ENCODE data around the gene GOLGA6L10.
"Not testable (repeated sequence)": the region's sequence is repeated elsewhere in the genome, so short reads cannot be mapped to it uniquely, and the experiment has no call there.

Gene GOLGA6L10

DNA sequence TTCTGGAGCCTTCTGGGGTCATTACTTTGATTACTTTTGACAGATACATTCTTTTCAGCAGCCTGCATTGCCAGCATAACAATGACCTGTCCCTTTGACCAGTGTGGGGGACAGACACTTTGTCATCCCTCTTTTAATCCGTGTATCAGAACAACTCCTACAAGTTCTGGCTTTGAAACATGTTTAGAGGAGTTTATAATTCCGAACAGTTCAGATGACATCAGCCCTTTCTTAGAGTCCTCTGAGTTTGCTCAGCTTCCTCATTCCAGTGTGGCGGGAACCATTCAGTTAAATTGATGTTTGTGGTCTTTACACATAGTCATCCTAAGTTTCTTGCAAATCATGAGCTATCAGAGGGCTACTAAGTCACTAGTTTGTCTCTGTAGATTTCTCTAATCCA lies 13.5 kb upstream of the GOLGA6L10 start:
- not testable (repeated sequence) for H3K27me3 ChIP-seq (replicated peaks; ENCODE audit: insufficient read depth, low read length); H4K20me1 ChIP-seq (ENCODE audit: insufficient read depth, low read length); H3K9me2 ChIP-seq (replicated peaks; ENCODE audit: insufficient read depth, low read length); H3K36me3 ChIP-seq (replicated peaks; ENCODE audit: insufficient read depth, low read length); H3F3A ChIP-seq (ENCODE audit: insufficient read depth, low read length); DNase-seq; H3K4me2 ChIP-seq (ENCODE audit: low read depth, low read length); H3K27ac ChIP-seq (ENCODE audit: low read length); H3K4me3 ChIP-seq (ENCODE audit: low read length); H3K9ac ChIP-seq (ENCODE audit: low read length); H2AFZ ChIP-seq (ENCODE audit: low read length); H3K79me2 ChIP-seq (ENCODE audit: low read length); H3K9me3 ChIP-seq (replicated peaks; ENCODE audit: insufficient read depth, low read length); H3K4me1 ChIP-seq (ENCODE audit: low read length)

DNA sequence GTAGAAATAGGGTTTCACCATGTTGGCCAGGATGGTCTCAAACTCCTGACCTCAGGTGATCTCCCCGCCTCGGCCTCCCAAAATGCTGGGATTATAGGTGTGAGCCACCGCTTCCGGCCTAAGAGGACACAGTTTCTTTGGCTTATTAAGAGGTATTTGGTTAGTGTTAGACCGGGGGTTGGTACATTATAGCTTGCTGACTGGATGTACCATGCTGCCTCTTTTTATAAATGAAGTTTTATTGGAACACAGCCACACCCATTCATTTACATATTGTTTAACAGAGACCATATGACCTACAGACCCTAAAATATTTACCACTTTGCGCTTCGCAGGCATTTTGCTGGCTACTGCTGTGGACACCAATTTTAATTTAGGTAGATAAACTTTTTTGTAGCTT lies 11.3 kb upstream of the GOLGA6L10 start:
- H3K4me2 ChIP-seq (ENCODE audit: low read depth, low read length); H3K4me3 ChIP-seq (ENCODE audit: low read length); H3K27ac ChIP-seq (ENCODE audit: low read length); H2AFZ ChIP-seq (ENCODE audit: low read length); DNase-seq; H3K4me1 ChIP-seq (ENCODE audit: low read length); H3K27me3 ChIP-seq (replicated peaks; ENCODE audit: insufficient read depth, low read length); H3F3A ChIP-seq (ENCODE audit: insufficient read depth, low read length); H3K9me3 ChIP-seq (replicated peaks; ENCODE audit: insufficient read depth, low read length); H3K9ac ChIP-seq (ENCODE audit: low read length); H3K36me3 ChIP-seq (replicated peaks; ENCODE audit: insufficient read depth, low read length); H4K20me1 ChIP-seq (ENCODE audit: insufficient read depth, low read length); H3K9me2 ChIP-seq (replicated peaks; ENCODE audit: insufficient read depth, low read length); H3K79me2 ChIP-seq (ENCODE audit: low read length): not testable (repeated sequence)

DNA sequence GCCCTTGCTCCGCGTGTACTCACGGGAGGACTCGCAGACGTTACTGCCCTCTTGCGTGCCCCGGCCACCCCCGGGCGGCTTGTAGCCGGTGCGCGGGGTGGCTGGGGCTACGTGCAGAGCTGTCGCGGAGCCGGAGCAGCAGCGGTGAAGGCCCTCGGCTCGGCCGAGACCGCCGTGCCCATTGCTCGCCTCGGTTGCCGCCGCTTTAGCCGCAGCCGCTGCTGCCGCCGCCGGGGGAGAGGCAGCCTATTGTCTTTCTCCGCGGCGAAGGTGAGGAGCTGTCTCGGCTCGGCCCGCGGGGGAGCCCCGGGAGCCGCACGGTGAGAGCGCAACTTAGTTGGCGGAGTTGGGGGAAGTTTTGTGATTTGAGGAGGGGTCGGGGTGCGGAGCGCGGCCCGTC lies 5.8 kb upstream of the GOLGA6L10 start:
- H4K20me1 ChIP-seq (ENCODE audit: insufficient read depth, low read length); H3K9me3 ChIP-seq (replicated peaks; ENCODE audit: insufficient read depth, low read length); H3K79me2 ChIP-seq (ENCODE audit: low read length); H3K4me2 ChIP-seq (ENCODE audit: low read depth, low read length); H3K27me3 ChIP-seq (replicated peaks; ENCODE audit: insufficient read depth, low read length); H3K9me2 ChIP-seq (replicated peaks; ENCODE audit: insufficient read depth, low read length); DNase-seq; H3K4me1 ChIP-seq (ENCODE audit: low read length); H2AFZ ChIP-seq (ENCODE audit: low read length); H3K27ac ChIP-seq (ENCODE audit: low read length); H3K9ac ChIP-seq (ENCODE audit: low read length); H3F3A ChIP-seq (ENCODE audit: insufficient read depth, low read length); H3K36me3 ChIP-seq (replicated peaks; ENCODE audit: insufficient read depth, low read length); H3K4me3 ChIP-seq (ENCODE audit: low read length): not testable (repeated sequence)

DNA sequence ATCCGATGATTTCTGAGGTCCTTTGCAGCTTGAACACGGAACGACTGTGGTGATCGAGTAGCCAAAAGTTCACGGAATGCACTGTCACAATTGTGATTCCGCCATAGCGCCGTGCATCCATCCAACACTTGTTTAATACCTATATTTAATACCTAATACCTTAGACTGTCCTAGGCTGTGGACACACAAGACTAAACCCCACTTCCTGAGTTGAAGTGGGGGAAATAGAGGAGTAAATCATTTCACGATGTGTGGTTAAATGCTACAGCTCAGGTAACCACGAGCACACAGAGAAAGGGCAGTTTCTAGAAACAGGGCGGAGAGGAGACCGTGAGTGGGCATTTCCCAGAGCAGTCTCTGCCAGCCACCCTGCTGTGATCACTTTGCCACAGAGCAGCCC lies 5.3 kb upstream of the GOLGA6L10 start:
- H4K20me1 ChIP-seq (ENCODE audit: insufficient read depth, low read length); H2AFZ ChIP-seq (ENCODE audit: low read length); H3K27me3 ChIP-seq (replicated peaks; ENCODE audit: insufficient read depth, low read length); H3K4me3 ChIP-seq (ENCODE audit: low read length); DNase-seq; H3K27ac ChIP-seq (ENCODE audit: low read length); H3K9me3 ChIP-seq (replicated peaks; ENCODE audit: insufficient read depth, low read length); H3K9me2 ChIP-seq (replicated peaks; ENCODE audit: insufficient read depth, low read length); H3K9ac ChIP-seq (ENCODE audit: low read length); H3K4me1 ChIP-seq (ENCODE audit: low read length); H3K79me2 ChIP-seq (ENCODE audit: low read length); H3K36me3 ChIP-seq (replicated peaks; ENCODE audit: insufficient read depth, low read length); H3F3A ChIP-seq (ENCODE audit: insufficient read depth, low read length); H3K4me2 ChIP-seq (ENCODE audit: low read depth, low read length): not testable (repeated sequence)

DNA sequence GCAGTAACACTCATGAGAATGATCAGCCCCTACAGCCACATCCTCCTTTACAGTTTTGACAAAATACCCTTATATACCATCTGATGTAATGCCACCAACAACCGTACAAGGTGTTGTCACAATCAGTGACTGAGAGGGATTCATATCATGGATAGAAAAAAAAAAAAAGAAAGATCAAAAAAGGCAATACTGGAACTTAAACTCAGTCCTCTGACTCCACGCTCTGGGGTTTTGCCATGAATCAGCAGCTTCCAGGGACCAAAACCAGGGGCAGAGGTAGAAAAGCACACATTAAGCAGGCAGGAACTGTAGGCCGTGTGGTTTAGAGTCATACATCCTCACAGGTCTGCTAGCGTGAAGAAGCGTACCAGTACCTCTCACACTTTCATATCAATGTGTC lies 1.6 kb downstream of the GOLGA6L10 start:
- H3K4me3 ChIP-seq (ENCODE audit: low read length); H3K4me2 ChIP-seq (ENCODE audit: low read depth, low read length); H3K79me2 ChIP-seq (ENCODE audit: low read length); H3K9me2 ChIP-seq (replicated peaks; ENCODE audit: insufficient read depth, low read length); DNase-seq; H3K36me3 ChIP-seq (replicated peaks; ENCODE audit: insufficient read depth, low read length); H3K27me3 ChIP-seq (replicated peaks; ENCODE audit: insufficient read depth, low read length); H3K9me3 ChIP-seq (replicated peaks; ENCODE audit: insufficient read depth, low read length); H3K4me1 ChIP-seq (ENCODE audit: low read length); H3K27ac ChIP-seq (ENCODE audit: low read length); H3F3A ChIP-seq (ENCODE audit: insufficient read depth, low read length); H4K20me1 ChIP-seq (ENCODE audit: insufficient read depth, low read length); H3K9ac ChIP-seq (ENCODE audit: low read length); H2AFZ ChIP-seq (ENCODE audit: low read length): not testable (repeated sequence)

DNA sequence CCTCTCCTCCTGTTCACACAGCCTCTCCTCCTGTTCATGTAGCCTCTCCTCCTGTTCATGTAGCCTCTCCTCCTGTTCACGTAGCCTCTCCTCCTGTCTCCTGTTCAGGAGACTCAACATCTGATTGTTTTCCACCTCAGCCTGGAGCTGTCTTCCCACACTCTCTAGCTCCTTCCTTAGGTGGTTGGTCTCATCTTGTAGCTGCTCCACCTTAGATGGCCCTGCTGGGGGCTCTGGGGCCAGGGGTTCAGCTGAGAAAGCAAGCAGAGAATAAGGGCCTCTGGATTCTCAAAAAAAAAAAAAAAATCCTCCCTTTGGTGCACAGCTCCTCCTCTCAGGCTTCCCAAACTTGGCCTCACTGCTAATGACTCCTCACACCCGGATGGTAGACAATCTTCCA lies 4.1 kb downstream of the GOLGA6L10 start:
- not testable (repeated sequence) for H3K4me1 ChIP-seq (ENCODE audit: low read length); H3K4me3 ChIP-seq (ENCODE audit: low read length); H3K9me3 ChIP-seq (replicated peaks; ENCODE audit: insufficient read depth, low read length); DNase-seq; H2AFZ ChIP-seq (ENCODE audit: low read length); H3F3A ChIP-seq (ENCODE audit: insufficient read depth, low read length); H3K27ac ChIP-seq (ENCODE audit: low read length); H3K36me3 ChIP-seq (replicated peaks; ENCODE audit: insufficient read depth, low read length); H3K9ac ChIP-seq (ENCODE audit: low read length); H3K4me2 ChIP-seq (ENCODE audit: low read depth, low read length); H4K20me1 ChIP-seq (ENCODE audit: insufficient read depth, low read length); H3K27me3 ChIP-seq (replicated peaks; ENCODE audit: insufficient read depth, low read length); H3K79me2 ChIP-seq (ENCODE audit: low read length); H3K9me2 ChIP-seq (replicated peaks; ENCODE audit: insufficient read depth, low read length)

DNA sequence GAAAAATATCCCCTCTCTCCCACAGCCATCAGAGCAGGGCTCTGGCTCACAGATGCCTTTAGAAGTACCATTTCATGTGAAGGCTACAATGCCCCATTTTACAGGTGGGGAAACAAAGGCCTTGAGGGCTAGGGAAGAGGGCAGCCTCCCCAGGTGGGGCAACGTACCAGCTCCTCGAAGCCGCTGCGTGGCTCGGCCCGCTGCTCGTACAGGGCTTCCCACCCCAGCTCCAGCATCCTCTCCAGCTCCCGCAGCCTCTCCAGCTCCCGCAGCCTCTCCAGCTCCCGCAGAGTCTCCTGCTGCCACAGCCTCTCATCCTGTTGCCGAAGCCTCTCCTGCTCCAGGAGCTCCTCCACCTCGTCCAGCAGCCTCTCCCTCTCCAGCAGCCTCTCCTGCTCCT lies 4.9 kb downstream of the GOLGA6L10 start:
- not testable (repeated sequence) for H4K20me1 ChIP-seq (ENCODE audit: insufficient read depth, low read length); H3K9me3 ChIP-seq (replicated peaks; ENCODE audit: insufficient read depth, low read length); H3K27me3 ChIP-seq (replicated peaks; ENCODE audit: insufficient read depth, low read length); H3K79me2 ChIP-seq (ENCODE audit: low read length); H3K4me1 ChIP-seq (ENCODE audit: low read length); H3K9ac ChIP-seq (ENCODE audit: low read length); H3K9me2 ChIP-seq (replicated peaks; ENCODE audit: insufficient read depth, low read length); H3F3A ChIP-seq (ENCODE audit: insufficient read depth, low read length); H3K4me2 ChIP-seq (ENCODE audit: low read depth, low read length); H2AFZ ChIP-seq (ENCODE audit: low read length); H3K36me3 ChIP-seq (replicated peaks; ENCODE audit: insufficient read depth, low read length); DNase-seq; H3K27ac ChIP-seq (ENCODE audit: low read length); H3K4me3 ChIP-seq (ENCODE audit: low read length)

DNA sequence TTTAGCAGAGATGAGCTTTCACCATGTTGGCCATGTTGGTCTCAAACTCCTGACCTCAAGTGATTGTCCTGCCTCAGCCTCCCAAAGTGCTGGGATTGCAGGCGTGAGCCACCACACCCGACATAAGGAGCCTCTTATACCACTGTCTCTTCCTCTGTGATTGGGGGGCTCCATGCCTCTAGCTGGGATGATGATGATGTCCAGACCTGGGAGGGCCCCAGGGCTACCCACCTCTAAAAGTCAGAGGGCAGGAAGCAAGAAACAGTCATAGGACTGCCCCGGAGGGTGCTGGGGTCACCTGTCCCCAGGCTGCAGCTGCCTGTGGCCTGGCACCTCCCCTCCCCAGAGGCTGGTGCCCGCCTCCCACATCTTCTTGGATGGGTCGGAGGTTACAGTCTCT lies 5.4 kb downstream of the GOLGA6L10 start:
- not testable (repeated sequence) for H3K4me1 ChIP-seq (ENCODE audit: low read length); DNase-seq; H2AFZ ChIP-seq (ENCODE audit: low read length); H3F3A ChIP-seq (ENCODE audit: insufficient read depth, low read length); H3K9me3 ChIP-seq (replicated peaks; ENCODE audit: insufficient read depth, low read length); H3K79me2 ChIP-seq (ENCODE audit: low read length); H4K20me1 ChIP-seq (ENCODE audit: insufficient read depth, low read length); H3K9ac ChIP-seq (ENCODE audit: low read length); H3K4me2 ChIP-seq (ENCODE audit: low read depth, low read length); H3K4me3 ChIP-seq (ENCODE audit: low read length); H3K27ac ChIP-seq (ENCODE audit: low read length); H3K9me2 ChIP-seq (replicated peaks; ENCODE audit: insufficient read depth, low read length); H3K36me3 ChIP-seq (replicated peaks; ENCODE audit: insufficient read depth, low read length); H3K27me3 ChIP-seq (replicated peaks; ENCODE audit: insufficient read depth, low read length)

All from MM.1S (cell line).